Measurements from ENCODE around the gene SZT2. TPM values are rescaled to one million over a fixed set of nuclear protein-coding genes. Genes with fewer than 3 reads are reported as not detected.

SZT2 gene
- total and polyA plus RNA-seq, 2 of the 13 experiments (the other 11 are each of a cell fraction or from before 2014, with no cell fraction given), result 8.0 to 8.8 TPM

DNA sequence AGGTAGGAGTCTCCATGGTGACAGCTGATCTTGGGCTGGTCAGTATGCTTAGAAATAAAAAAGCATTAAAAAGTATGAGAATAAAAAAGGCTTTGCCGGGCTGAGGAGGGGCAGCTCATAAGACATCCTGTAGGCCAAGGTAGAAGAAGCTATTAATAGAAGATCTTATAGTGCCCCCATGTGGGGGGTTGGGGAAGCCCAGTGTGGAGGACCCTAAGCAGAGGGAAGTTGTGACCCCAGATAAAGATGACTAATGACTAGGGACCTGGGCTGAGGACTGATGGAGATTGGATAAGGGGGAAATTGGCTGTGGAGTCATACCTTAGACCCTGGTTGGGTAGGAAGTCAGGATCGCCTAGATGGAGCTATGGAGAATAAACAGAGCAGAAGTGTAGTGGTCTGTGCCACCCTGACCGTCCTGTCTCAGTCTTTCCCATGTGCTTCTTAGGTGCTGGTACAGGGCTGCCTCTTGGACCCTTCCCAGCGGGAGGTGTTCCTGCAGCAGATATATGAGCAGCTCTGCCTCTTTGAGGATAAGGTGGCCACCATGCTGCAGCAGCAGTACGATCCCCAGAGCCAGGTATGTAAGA is 25.0 kb downstream of the SZT2 start:
- no peaks in the 10 kb centered on the region for H3K79me2 ChIP-seq (ENCODE audit: insufficient read depth, low read length)
- ChIA-PET CTCF (ENCODE audit: low intra/inter-chr PET ratio, low total read pairs) (interaction anchor here (0.8 to 3.2 kb wide), 4 partner anchors 175 to 190 kb away, joined by 3 to 36 read pairs (median 20); no protein-coding TSS in a partner anchor), POLR2A (interaction anchor here (1.6 kb wide), 1 partner anchor 188 kb away, joined by 6 read pairs; no protein-coding TSS in a partner anchor)
- peaks cover 16% of the 10 kb centered on the region for H3K4me1 ChIP-seq (ENCODE audit: insufficient read depth, low read length)
- DNase-seq (ENCODE audit: low spot score) (peak; percentile 62), ATAC-seq (peak; percentile 95), FAIRE-seq (peak; percentile 32)
- no peak overlapping the region for H3K27ac ChIP-seq (ENCODE audit: extremely low read length, insufficient read depth, low read length)
- BruUV-seq (replicated peaks), result no TSS peak
- no peak overlapping the region for H3K4me3 ChIP-seq (replicated peaks in 1 of 3; ENCODE audit: insufficient read depth in 1 of 3, low read depth in 2 of 3, low read length in 3 of 3)
- in situ Hi-C loops (cut with HindIII; ENCODE audit: extremely low pct_ligation_motif_present, low pct_unique_long_range_greater_than_20kb) (loop anchor here (5.0 to 25.0 kb wide), 2 partner anchors 187 to 502 kb away; no protein-coding TSS in a partner anchor), intact Hi-C loops (cut with micrococcal nuclease; ENCODE audit: unreplicated experiment) (loop anchor here (1.0 kb wide), 4 partner anchors 46 to 187 kb away; partner anchors contain the start of genes CDC20 and ELOVL1)
- no peaks in the 10 kb centered on the region for H3K9me3 ChIP-seq (ENCODE audit: low read length)
- no peak overlapping the region for H3K9ac ChIP-seq (ENCODE audit: insufficient read depth, low read depth, low read length)
- no peaks in the 10 kb centered on the region for H4K20me1 ChIP-seq (ENCODE audit: insufficient read depth, low read length)
- TF ChIP-seq RAD21 (CRISPR knock-in tag; IDR thresholded peaks at IDR 0.05) (peak; percentile 86), TBL1XR1 (IDR thresholded peaks at IDR 0.05; ENCODE audit: borderline replicate concordance, low read length, partially characterized antibody) (no peak), NCOA1 (CRISPR knock-in tag; IDR thresholded peaks at IDR 0.05) (no peak), SMC3 (IDR thresholded peaks at IDR 0.05; ENCODE audit: low read length) (peak; percentile 92), TBX2 (CRISPR knock-in tag; IDR thresholded peaks at IDR 0.05; ENCODE audit: borderline replicate concordance) (no peak), CTCF (CRISPR knock-in tag; IDR thresholded peaks at IDR 0.05) (peak; percentile 75), TCF7 (IDR thresholded peaks at IDR 0.05; ENCODE audit: low read depth) (no peak), STAG1 (CRISPR knock-in tag; IDR thresholded peaks at IDR 0.05) (peak; percentile 88), GLMP (CRISPR knock-in tag; IDR thresholded peaks at IDR 0.05; ENCODE audit: borderline replicate concordance) (no peak)
- H3K36me3 ChIP-seq (replicated peaks in 1 of 2; ENCODE audit: control insufficient read depth in 1 of 2, insufficient read depth in 2 of 2, low read length in 2 of 2), result peaks cover 0 to 19% of the 10 kb centered on the region in 2 experiments; a peak in 3 of 5 replicates
- H2AFZ ChIP-seq (ENCODE audit: low read length), result no peak overlapping the region
- no peak overlapping the region for H3K4me2 ChIP-seq (ENCODE audit: low read depth, low read length)
- 70% methylated on average over 4 of the region's 5 CpGs for WGBS (ENCODE audit: low lambda C conversion rate)
- no peaks in the 10 kb centered on the region for H3K27me3 ChIP-seq (ENCODE audit: control insufficient read depth in 1 of 2, insufficient read depth in 2 of 2, low read length in 2 of 2)
